ENCODE results near the gene GMDS.

GRCh38 chr6:1827984-1828793, 417.2 kb downstream of the GMDS start:
- no peak for TF ChIP-seq CTCF (IDR thresholded peaks at IDR 0.05; ENCODE audit: borderline replicate concordance, extremely low read depth, low read length, poor library complexity, severe bottlenecking)
- no peak for TF ChIP-seq EZH2 (IDR thresholded peaks at IDR 0.05; ENCODE audit: borderline replicate concordance, low read depth, low read length, severe bottlenecking)

All from DND-41 (cell line).